Heart right ventricle (tissue), 16 donors: ENCODE measurements around the gene GYPC. TPM values are rescaled to one million over a fixed set of nuclear protein-coding genes. Genes with fewer than 3 reads are reported as not detected.
A peak's percentile ranks its signal among the peaks of the same experiment; 100 is the strongest.

Source experiments
- ATAC-seq, 8 donors: fragments of 200-7000 bp; cut with Tn5 transposase; one replicate each; pipeline ENCODE4 v1.9.1; 2020; ENCODE audit warnings: mild to moderate bottlenecking in 8 of 8, moderate library complexity in 8 of 8, moderate number of reproducible peaks in 1 of 8
- DNase-seq, 2 donors: peaks; one replicate each; pipeline ENCODE4 v3.0.0-alpha.2; 2020
- H3K27ac ChIP-seq, 10 donors: fragments of 200-600 bp; sonication (generic) in 2 of 10; one replicate each; pipeline versions ENCODE4 v1.5.0 to v1.8.0; 2020 to 2022; ENCODE audit warnings: mild to moderate bottlenecking in 3 of 10
- H3K27me3 ChIP-seq, 7 donors: fragments of 200-600 bp; one replicate each; pipeline ENCODE4 v1.8.0; 2021 to 2022; ENCODE audit warnings: mild to moderate bottlenecking in 2 of 7
- H3K36me3 ChIP-seq, 9 donors: fragments of 200-600 bp; sonication (generic) in 1 of 9; one replicate each; pipeline versions ENCODE4 v1.5.0 to v1.8.0; 2020 to 2022; ENCODE audit warnings: mild to moderate bottlenecking in 2 of 9
- H3K4me1 ChIP-seq, 9 donors: fragments of 200-600 bp; sonication (generic) in 1 of 9; one replicate each; pipeline versions ENCODE4 v1.5.0 to v1.8.0; 2020 to 2022; ENCODE audit warnings: mild to moderate bottlenecking in 4 of 9
- H3K4me3 ChIP-seq, 10 donors: fragments of 200-600 bp; sonication (generic) in 2 of 10; one replicate each; pipeline versions ENCODE4 v1.5.0 to v1.8.0; 2020 to 2022; ENCODE audit warnings: mild to moderate bottlenecking in 7 of 10, moderate library complexity in 2 of 10
- H3K9me3 ChIP-seq, 11 donors: fragments of 200-600 bp in 10 of 11; sonication (generic) in 2 of 11; one replicate each; pipeline versions ENCODE4 v1.5.0 to v1.8.0; 2013 to 2022; ENCODE audit warnings: mild to moderate bottlenecking in 2 of 11, control low read depth in 1 of 11, moderate library complexity in 1 of 11
- WGBS, 2 donors: extraction: QIAGEN DNeasy Blood & Tissue Kit; methylation state at CpG; one replicate each; pipeline ENCODE4 v1.1.7; 2013; ENCODE audit warnings: inconsistent platforms in 1 of 2; 5-methylcytosine and 5-hydroxymethylcytosine counted together
- intact Hi-C, 10 donors: fragments of 100-400 bp; cut with DNase I; formaldehyde crosslinking; loops; one replicate each; pipeline versions ENCODE4 v1.11.1 to v1.14.2; 2022
- polyA plus RNA-seq, 2 donors: library from polyadenylated mRNA; stranded (reverse); fragments of 200-250 nt; gene quantifications; one replicate each; pipeline ENCODE4 v1.2.3, GENCODE V29; 2013
- total RNA-seq, 10 donors: library from RNA; stranded (reverse); fragmentation: NEBNext Ultra II Directional in 3 of 10; extraction: Animal tissue kit (Norgen Biotek cat#: 25700) in 3 of 10; gene quantifications; one replicate each; pipeline versions ENCODE4 v1.2.1 to v1.2.4, GENCODE V29; 2021 to 2023
- TF ChIP-seq, protein P1 (sequence below), 9 donors: fragments of 200-600 bp; sonication (generic) in 2 of 9; IDR thresholded peaks; one replicate each; pipeline versions ENCODE4 v1.5.0 to v1.8.0; 2021 to 2022; ENCODE audit warnings: antibody characterized with exemption in 9 of 9, mild to moderate bottlenecking in 5 of 9, moderate library complexity in 1 of 9
- donor health status: Arrhythmogenic right ventricular cardiomyopathy.
- donor health status: ischemic (EF 13 %, LVEDD 7.1; RV severe dilation, severe dysfunction).
- donor health status: healthy with polysubstance abuse.
- donor health status: DM: no; HTN: yes; CAD: no.
- donor health status: DM: no; HTN: no; CAD: no.
- donor health status: ischemic (EF 25% LVEDD 6.9; RV normal size, moderate dysfunction).
- donor health status: ischemic (EF 25% LVEDD 5.7; RV mildly dilated, moderate dysfunction).
- donor health status: healthy.
- donor health status: DM: yes; HTN: yes; CAD: no.
- donor health status: Ischemic cardiomyopathy.
- donor health status: ischemic (EF 35%, LVEDD 5.7; RV mildly dilated, moderate dysfunction).
- donor health status: nonischemic (EF 11% LVEDD 7.7; RV severe dilation, severe dysfunction).
- donor health status: DM: yes; HTN: yes; CAD: no.
- donor health status: PGD.
- donor health status: ischemic (EF 29% LVEDD 5.4; RV normal size, mild dysfunction).
- donor health status: nonischemic (EF 23%, LVEDD 6.1; RV moderate dilation, normal function).

GYPC gene
- total and polyA plus RNA-seq, 12 donors: 80.3 to 408 (median 127) TPM

DNA sequence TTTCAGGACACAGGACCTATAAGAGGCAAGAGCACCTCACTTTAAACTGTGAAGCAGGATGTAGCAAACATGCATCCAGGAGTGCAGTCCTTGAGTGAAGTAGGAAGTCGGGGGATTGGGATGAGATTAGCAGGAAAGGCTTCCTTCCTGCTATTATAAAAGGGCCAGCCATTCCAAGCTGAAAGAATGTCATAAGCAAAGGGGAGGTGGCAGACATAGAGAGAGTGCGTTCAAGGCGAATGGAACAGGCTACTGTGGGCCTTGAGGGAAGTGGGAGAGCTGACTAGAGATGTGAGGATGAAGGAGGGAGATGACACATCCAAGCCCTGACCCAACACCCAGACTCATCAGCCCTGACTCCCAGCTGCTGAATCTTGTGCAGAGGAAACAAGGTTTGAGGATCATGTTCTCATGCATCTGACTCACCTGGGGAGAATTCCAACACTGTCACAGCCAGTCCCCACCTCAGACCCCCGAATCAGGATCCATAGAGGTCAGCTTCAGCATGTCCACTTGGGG, 63.9 kb downstream of the GYPC start:
- H3K36me3 ChIP-seq: no peaks in the 10 kb centered on the region
- TF ChIP-seq, protein P1, sequence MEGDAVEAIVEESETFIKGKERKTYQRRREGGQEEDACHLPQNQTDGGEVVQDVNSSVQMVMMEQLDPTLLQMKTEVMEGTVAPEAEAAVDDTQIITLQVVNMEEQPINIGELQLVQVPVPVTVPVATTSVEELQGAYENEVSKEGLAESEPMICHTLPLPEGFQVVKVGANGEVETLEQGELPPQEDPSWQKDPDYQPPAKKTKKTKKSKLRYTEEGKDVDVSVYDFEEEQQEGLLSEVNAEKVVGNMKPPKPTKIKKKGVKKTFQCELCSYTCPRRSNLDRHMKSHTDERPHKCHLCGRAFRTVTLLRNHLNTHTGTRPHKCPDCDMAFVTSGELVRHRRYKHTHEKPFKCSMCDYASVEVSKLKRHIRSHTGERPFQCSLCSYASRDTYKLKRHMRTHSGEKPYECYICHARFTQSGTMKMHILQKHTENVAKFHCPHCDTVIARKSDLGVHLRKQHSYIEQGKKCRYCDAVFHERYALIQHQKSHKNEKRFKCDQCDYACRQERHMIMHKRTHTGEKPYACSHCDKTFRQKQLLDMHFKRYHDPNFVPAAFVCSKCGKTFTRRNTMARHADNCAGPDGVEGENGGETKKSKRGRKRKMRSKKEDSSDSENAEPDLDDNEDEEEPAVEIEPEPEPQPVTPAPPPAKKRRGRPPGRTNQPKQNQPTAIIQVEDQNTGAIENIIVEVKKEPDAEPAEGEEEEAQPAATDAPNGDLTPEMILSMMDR (IDR thresholded peaks at IDR 0.05): no peak
- peaks cover 5 to 42% (median 29%) of the 10 kb centered on the region in 9 donors for H3K4me1 ChIP-seq
- peak overlapping the region in 8 of 10 donors; percentile 4 to 82 (median 42) for H3K27ac ChIP-seq
- no peaks in the 10 kb centered on the region for H3K27me3 ChIP-seq
- H3K9me3 ChIP-seq: peaks cover 0 to 8% (median under 1%) of the 10 kb centered on the region in 11 donors
- WGBS, 2 donors: 54 to 66% methylated on average over 4 of the region's 4 CpGs
- peak; percentile 37 to 71 (median 48) for ATAC-seq
- intact Hi-C loops: no loop called here
- DNase-seq: no peak
- H3K4me3 ChIP-seq: no peak overlapping the region

DNA sequence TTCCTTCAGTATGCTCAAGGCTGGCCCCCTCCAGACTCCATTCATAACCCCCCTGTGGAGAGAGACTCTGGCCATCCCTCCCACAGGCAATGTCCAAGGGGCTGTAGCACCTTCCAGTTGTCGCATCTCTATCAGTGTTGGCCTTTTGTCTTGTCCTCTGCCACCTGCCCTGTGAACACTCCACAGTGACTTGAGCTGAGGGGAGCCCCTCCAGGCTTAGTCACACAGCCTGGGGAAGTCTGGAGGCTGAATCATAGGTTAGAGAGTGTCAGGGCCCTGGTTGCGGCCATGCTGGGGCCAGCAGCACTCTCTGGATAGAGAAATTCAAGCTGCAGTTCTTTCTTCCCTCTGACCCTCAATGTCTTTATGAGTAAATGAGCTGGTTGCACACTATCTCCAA, 64.7 kb downstream of the GYPC start:
- Histone ChIP-seq H3K4me3 (no peak overlapping the region), H3K36me3 (no peaks in the 10 kb centered on the region), H3K27ac (peak overlapping the region in 5 of 10 donors; percentile 4 to 82 (median 48)), H3K4me1 (peaks cover 5 to 42% (median 29%) of the 10 kb centered on the region in 9 donors), H3K9me3 (peaks cover 0 to 15% (median 6%) of the 10 kb centered on the region in 11 donors), H3K27me3 (no peaks in the 10 kb centered on the region)
- 97 to 100% methylated on average over 2 of the region's 2 CpGs for WGBS, 2 donors
- intact Hi-C loops: no loop called here
- DNase-seq: no peak
- ATAC-seq: no peak
- TF ChIP-seq, protein P1 (IDR thresholded peaks at IDR 0.05): no peak

GRCh38 chr2:126722081-126722480, 66.1 kb downstream of the GYPC start:
- 60 to 76% methylated on average over 2 of the region's 2 CpGs for WGBS, 2 donors
- intact Hi-C loops: no loop called here

GRCh38 chr2:126722546-126722945, 66.6 kb downstream of the GYPC start:
- 25 to 38% methylated on average over 4 of the region's 4 CpGs for WGBS, 2 donors
- ATAC-seq (peak in 1 of 8 donors; percentile 24), DNase-seq (no peak)
- H3K4me1 ChIP-seq: peaks cover 5 to 42% (median 29%) of the 10 kb centered on the region in 9 donors
- H3K36me3 ChIP-seq: no peaks in the 10 kb centered on the region
- H3K4me3 ChIP-seq: no peak overlapping the region
- TF ChIP-seq, protein P1 (IDR thresholded peaks at IDR 0.05): no peak
- intact Hi-C loops: no loop called here
- H3K9me3 ChIP-seq: peaks cover 0 to 21% (median 10%) of the 10 kb centered on the region in 11 donors
- no peaks in the 10 kb centered on the region for H3K27me3 ChIP-seq
- H3K27ac ChIP-seq: no peak overlapping the region

More at GRCh38 chr2:126722081-126722480, 66.1 kb downstream of the GYPC start:
- Histone ChIP-seq H3K36me3 (no peaks in the 10 kb centered on the region), H3K4me1 (peaks cover 5 to 42% (median 29%) of the 10 kb centered on the region in 9 donors), H3K9me3 (peaks cover 0 to 21% (median 10%) of the 10 kb centered on the region in 11 donors), H3K27ac (no peak overlapping the region), H3K27me3 (no peaks in the 10 kb centered on the region), H3K4me3 (no peak overlapping the region)
- ATAC-seq (no peak), DNase-seq (no peak)
- TF ChIP-seq, protein P1 (IDR thresholded peaks at IDR 0.05): no peak
